IMR-90 (cell line): ENCODE results near the gene SUV39H2. TPM values are rescaled to one million over a fixed set of nuclear protein-coding genes. Genes with fewer than 3 reads are reported as not detected.

Experiments
- ATAC-seq: fragments of 200-7000 bp; cut with Tn5 transposase; 2 replicates; pipeline ENCODE4 v1.9.1; 2020; ENCODE audit warnings: low read depth, mild to moderate bottlenecking, moderate library complexity
- BruUV-seq: library from RNA; stranded (reverse); fragments of 400-500 nt; replicated peaks from 2 replicates; lab custom pipeline; 2021; lab: Mats Ljungman, UMichigan
- CTCF ChIA-PET: fragments of 300-600 bp; formaldehyde crosslinking; extraction: SDS; loops from one replicate; lab custom pipeline; 2021; ENCODE audit warnings: antibody characterized with exemption; lab: Yijun Ruan, JAX
- POLR2A ChIA-PET: fragments of 300-600 bp; sonication (Branson Sonifier 250); formaldehyde crosslinking; loops from one replicate; lab custom pipeline; 2022; ENCODE audit warnings: antibody characterized with exemption; ENCODE audit not compliant: unreplicated experiment; lab: Charles Lee
- DNase-seq: peaks from one replicate; pipeline ENCODE4 v3.0.0; 2013
- H2AFZ ChIP-seq: replicated peaks from 2 replicates; pipeline ENCODE3; 2013; ENCODE audit warnings: low read length, mild to moderate bottlenecking; ENCODE audit not compliant: poor library complexity
- H2AK5ac ChIP-seq: 2 replicates; pipeline ENCODE4 v1.6.1; 2013; ENCODE audit warnings: low read depth, low read length, inconsistent platforms
- H2AK9ac ChIP-seq: replicated peaks from 2 replicates; pipeline ENCODE3; 2013; ENCODE audit warnings: mild to moderate bottlenecking, low read depth, low read length, moderate library complexity; ENCODE audit not compliant: poor library complexity
- H2BK120ac ChIP-seq: 2 replicates; pipeline ENCODE4 v1.6.1; 2013; ENCODE audit warnings: low read depth, low read length, inconsistent platforms
- H2BK15ac ChIP-seq: 3 replicates; pipeline ENCODE4 v1.6.1; 2013; ENCODE audit warnings: low read depth, low read length, inconsistent platforms
- H2BK20ac ChIP-seq: 2 replicates; pipeline ENCODE4 v1.6.1; 2013; ENCODE audit warnings: low read depth, mild to moderate bottlenecking, inconsistent platforms, low read length, moderate library complexity
- H2BK5ac ChIP-seq: 2 replicates; pipeline ENCODE4 v1.6.1; 2013; ENCODE audit warnings: mild to moderate bottlenecking, low read depth, low read length, inconsistent platforms; ENCODE audit not compliant: poor library complexity, severe bottlenecking
- H3K14ac ChIP-seq: replicated peaks from 2 replicates; pipeline ENCODE4 v1.6.1; 2013; ENCODE audit warnings: low read depth, low read length, inconsistent platforms
- H3K18ac ChIP-seq: 2 replicates; pipeline ENCODE4 v1.6.1; 2013; ENCODE audit warnings: low read depth, low read length, control low read depth
- H3K23ac ChIP-seq: 2 replicates; pipeline ENCODE4 v1.6.1; 2013; ENCODE audit warnings: low read depth, low read length, inconsistent platforms
- H3K27ac ChIP-seq: 2 replicates; pipeline ENCODE4 v1.5.1; 2013; ENCODE audit warnings: mild to moderate bottlenecking, control low read depth, low read length; ENCODE audit not compliant: insufficient read depth
- H3K27me3 ChIP-seq: 2 replicates; pipeline ENCODE4 v1.6.1; 2013; ENCODE audit warnings: low read length; ENCODE audit not compliant: control insufficient read depth, insufficient read depth
- H3K36me3 ChIP-seq: 2 replicates; pipeline ENCODE4 v1.6.1; 2013; ENCODE audit warnings: low read length, mixed read lengths; ENCODE audit not compliant: control insufficient read depth, insufficient read depth
- H3K4ac ChIP-seq: 2 replicates; pipeline ENCODE4 v1.6.1; 2013; ENCODE audit warnings: low read depth, low read length, inconsistent platforms
- H3K4me1 ChIP-seq: 2 replicates; pipeline ENCODE4 v1.6.1; 2013; ENCODE audit warnings: low read length, mixed read lengths; ENCODE audit not compliant: control insufficient read depth, insufficient read depth
- H3K4me2 ChIP-seq: 2 replicates; pipeline ENCODE4 v1.6.1; 2013; ENCODE audit warnings: low read depth, mild to moderate bottlenecking, control low read depth, low read length, moderate library complexity
- H3K4me3 ChIP-seq: 2 replicates; pipeline ENCODE4 v1.5.1; 2013; ENCODE audit warnings: low read depth, mild to moderate bottlenecking, control low read depth, low read length, moderate library complexity; ENCODE audit not compliant: insufficient read depth
- H3K56ac ChIP-seq: 2 replicates; pipeline ENCODE4 v1.6.1; 2013; ENCODE audit warnings: low read length, inconsistent platforms; ENCODE audit not compliant: insufficient read depth; ENCODE audit errors: extremely low read depth
- H3K79me1 ChIP-seq, 2 experiments: 2 replicates each; pipeline ENCODE4 v1.6.1; 2013; ENCODE audit warnings: low read length in 2 of 2, inconsistent platforms in 1 of 2, low read depth in 1 of 2
- H3K9ac ChIP-seq: 2 replicates; pipeline ENCODE4 v1.6.1; 2013; ENCODE audit warnings: low read depth, low read length, control low read depth
- H3K9me1 ChIP-seq: 2 replicates; pipeline ENCODE4 v1.6.1; 2013; ENCODE audit warnings: low read length, inconsistent platforms; ENCODE audit not compliant: insufficient read depth
- H3K9me3 ChIP-seq: 2 replicates; pipeline ENCODE4 v1.6.1; 2013; ENCODE audit warnings: low read length; ENCODE audit not compliant: control insufficient read depth, insufficient read depth
- H4K20me1 ChIP-seq: 2 replicates; pipeline ENCODE4 v1.6.1; 2013; ENCODE audit warnings: low read length, inconsistent platforms; ENCODE audit not compliant: insufficient read depth
- H4K5ac ChIP-seq: 2 replicates; pipeline ENCODE4 v1.6.1; 2013; ENCODE audit warnings: mild to moderate bottlenecking, low read depth, low read length, control low read depth
- H4K8ac ChIP-seq, 2 experiments: 2 replicates each; pipeline ENCODE4 v1.6.1; 2013; ENCODE audit warnings: low read depth in 2 of 2, low read length in 2 of 2, control low read depth in 1 of 2, inconsistent platforms in 1 of 2
- H4K91ac ChIP-seq: 2 replicates; pipeline ENCODE4 v1.6.1; 2013; ENCODE audit warnings: low read depth, low read length, inconsistent platforms; ENCODE audit not compliant: insufficient read depth
- BHLHE40 ChIP-seq: fragments of 150-350 bp; IDR thresholded peaks from 2 replicates; pipeline ENCODE4 v1.6.1; 2016; ENCODE audit warnings: mild to moderate bottlenecking, low read depth, low read length
- CHD1 ChIP-seq: IDR thresholded peaks from 2 replicates; pipeline ENCODE4 v1.6.1; 2012; ENCODE audit warnings: low read depth, low read length, improper control_type of control experiment
- MXI1 ChIP-seq: IDR thresholded peaks from 2 replicates; pipeline ENCODE4 v1.6.1; 2012; ENCODE audit warnings: low read depth, mild to moderate bottlenecking, low read length, moderate library complexity, borderline replicate concordance
- POLR2A ChIP-seq: IDR thresholded peaks from 2 replicates; pipeline ENCODE4 v1.6.1; 2012; ENCODE audit warnings: mild to moderate bottlenecking, low read depth, low read length
- RAD21 ChIP-seq: IDR thresholded peaks from 2 replicates; pipeline ENCODE4 v1.6.1; 2012; ENCODE audit warnings: low read length, improper control_type of control experiment
- RCOR1 ChIP-seq: IDR thresholded peaks from 2 replicates; pipeline ENCODE4 v1.6.1; 2012; ENCODE audit warnings: mild to moderate bottlenecking, low read length, improper control_type of control experiment; ENCODE audit not compliant: insufficient replicate concordance
- RFX5 ChIP-seq: IDR thresholded peaks from 2 replicates; pipeline ENCODE4 v1.8.0; 2012; ENCODE audit warnings: low read depth, mild to moderate bottlenecking, low read length, moderate library complexity
- SMC3 ChIP-seq: fragments of 150-350 bp; IDR thresholded peaks from 2 replicates; pipeline ENCODE4 v1.6.1; 2016; ENCODE audit warnings: low read depth, mild to moderate bottlenecking, antibody characterized with exemption, low read length, moderate library complexity
- USF2 ChIP-seq: fragments of 150-350 bp; IDR thresholded peaks from 2 replicates; pipeline ENCODE4 v1.6.1; 2017; ENCODE audit warnings: mild to moderate bottlenecking, antibody characterized with exemption, low read length, low read depth
- WGBS, 2 experiments: methylation state at CpG; one replicate each; pipeline versions ENCODE4 v1.1.5 to v1.1.7; 2013; ENCODE audit warnings: missing lambda C conversion rate in 2 of 2; ENCODE audit not compliant: insufficient read length in 1 of 2; ENCODE audit errors: extremely low coverage in 2 of 2; 5-methylcytosine and 5-hydroxymethylcytosine counted together
- dilution Hi-C: fragments of 300-500 bp; cut with HindIII; formaldehyde crosslinking; loops from one replicate; pipeline ENCODE4 v1.14.3; 2018; ENCODE audit warnings: low sequenced_read_pairs; ENCODE audit not compliant: unreplicated experiment
- in situ Hi-C: fragments of 300-500 bp; cut with MboI; formaldehyde crosslinking; loops from 3 replicates; pipeline ENCODE4 v1.14.3; 2019; ENCODE audit warnings: low sequenced_read_pairs, inconsistent platforms, mixed read lengths
- intact Hi-C: fragments of 100-400 bp; cut with micrococcal nuclease; formaldehyde crosslinking; loops from 2 replicates; pipeline ENCODE4 v1.10.0; 2022
- polyA plus RNA-seq, 3 experiments: library from polyadenylated mRNA; depleted of rRNA; stranded (reverse); fragments of >200 nt; gene quantifications; 2 replicates each; pipeline ENCODE4 v1.2.3, GENCODE V29; 2012; ENCODE audit warnings: low replicate concordance in 1 of 3
- total RNA-seq: library from RNA; depleted of rRNA; stranded (reverse); fragments of >200 nt; gene quantifications from 2 replicates; pipeline ENCODE4 v1.2.3, GENCODE V29; 2012
- TF ChIP-seq, protein P1 (sequence below): conservative IDR thresholded peaks from 2 replicates; pipeline ENCODE4 v1.5.1; 2012; ENCODE audit warnings: mild to moderate bottlenecking, low read depth, low read length, improper control_type of control experiment

The SUV39H2 gene
- total and polyA plus RNA-seq, 2 of the 4 experiments (the other 2 are of a cell fraction), result 5.3 to 14.5 TPM

DNA sequence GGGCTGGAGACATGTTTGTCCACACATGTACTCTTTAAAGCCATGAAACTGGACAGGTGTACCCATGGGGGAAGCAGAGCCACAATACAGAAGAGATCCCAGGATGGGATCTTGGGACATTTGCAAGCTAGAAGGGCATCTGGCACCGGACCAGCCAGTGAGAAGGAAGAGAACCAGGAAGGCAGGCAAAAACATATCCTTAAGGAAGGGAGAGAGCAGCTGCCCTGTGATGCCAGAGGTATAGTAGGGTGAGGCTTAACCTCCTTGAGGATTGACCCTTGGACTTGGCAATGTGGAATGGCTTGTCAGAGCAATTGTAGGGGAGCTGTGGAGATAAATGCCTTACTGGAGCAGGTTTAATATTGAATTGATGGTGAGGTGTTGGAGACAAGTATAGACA, 17.9 kb upstream of the SUV39H2 start:
- peaks cover 7% of the 10 kb centered on the region for H3K9me1 ChIP-seq
- no peak overlapping the region for H2AK9ac ChIP-seq
- peaks cover 3% of the 10 kb centered on the region; the same call in 1 of the 2 replicates for H3K4me1 ChIP-seq
- no peak overlapping the region for H2AK5ac ChIP-seq
- BruUV-seq, result no TSS peak
- no peak for ATAC-seq
- ChIA-PET POLR2A (interaction anchor here (0.6 kb wide), 1 partner anchor 255 kb away, joined by 3 read pairs; no protein-coding TSS in a partner anchor), CTCF (no interaction called here)
- dilution Hi-C loops (no loop called here), intact Hi-C loops (no loop called here), in situ Hi-C loops (no loop called here)
- no peak overlapping the region for H3K56ac ChIP-seq
- no peak for TF ChIP-seq SMC3
- no peak for TF ChIP-seq BHLHE40
- no peak for TF ChIP-seq RAD21
- TF ChIP-seq CHD1, result no peak
- no peak for TF ChIP-seq POLR2A
- TF ChIP-seq, protein P1, sequence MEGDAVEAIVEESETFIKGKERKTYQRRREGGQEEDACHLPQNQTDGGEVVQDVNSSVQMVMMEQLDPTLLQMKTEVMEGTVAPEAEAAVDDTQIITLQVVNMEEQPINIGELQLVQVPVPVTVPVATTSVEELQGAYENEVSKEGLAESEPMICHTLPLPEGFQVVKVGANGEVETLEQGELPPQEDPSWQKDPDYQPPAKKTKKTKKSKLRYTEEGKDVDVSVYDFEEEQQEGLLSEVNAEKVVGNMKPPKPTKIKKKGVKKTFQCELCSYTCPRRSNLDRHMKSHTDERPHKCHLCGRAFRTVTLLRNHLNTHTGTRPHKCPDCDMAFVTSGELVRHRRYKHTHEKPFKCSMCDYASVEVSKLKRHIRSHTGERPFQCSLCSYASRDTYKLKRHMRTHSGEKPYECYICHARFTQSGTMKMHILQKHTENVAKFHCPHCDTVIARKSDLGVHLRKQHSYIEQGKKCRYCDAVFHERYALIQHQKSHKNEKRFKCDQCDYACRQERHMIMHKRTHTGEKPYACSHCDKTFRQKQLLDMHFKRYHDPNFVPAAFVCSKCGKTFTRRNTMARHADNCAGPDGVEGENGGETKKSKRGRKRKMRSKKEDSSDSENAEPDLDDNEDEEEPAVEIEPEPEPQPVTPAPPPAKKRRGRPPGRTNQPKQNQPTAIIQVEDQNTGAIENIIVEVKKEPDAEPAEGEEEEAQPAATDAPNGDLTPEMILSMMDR, result no peak
- no peak for TF ChIP-seq RFX5
- no peak for TF ChIP-seq MXI1
- TF ChIP-seq USF2, result no peak
- no peak for TF ChIP-seq RCOR1
- H2BK120ac ChIP-seq, result no peak overlapping the region
- H3K14ac ChIP-seq, result no peak overlapping the region
- no peak overlapping the region for H2AFZ ChIP-seq
- no peak overlapping the region for H4K8ac ChIP-seq
- H2BK15ac ChIP-seq, result no peak overlapping the region
- WGBS, 2 experiments, result no CpG with 5 or more reads among the region's 1 CpG
- H3K9ac ChIP-seq, result no peak overlapping the region
- no peaks in the 10 kb centered on the region for H3K27me3 ChIP-seq
- H4K5ac ChIP-seq, result no peak overlapping the region
- no peak overlapping the region for H3K18ac ChIP-seq
- H3K4ac ChIP-seq, result no peak overlapping the region
- H4K20me1 ChIP-seq, result no peaks in the 10 kb centered on the region
- no peaks in the 10 kb centered on the region for H3K9me3 ChIP-seq
- H2BK20ac ChIP-seq, result no peak overlapping the region
- H2BK5ac ChIP-seq, result no peak overlapping the region
- no peak for DNase-seq
- no peak overlapping the region for H4K91ac ChIP-seq
- no peaks in the 10 kb centered on the region; a peak in 1 of 4 replicates for H3K79me1 ChIP-seq
- H3K4me2 ChIP-seq, result no peak overlapping the region
- no peak overlapping the region for H3K23ac ChIP-seq
- peaks cover 6% of the 10 kb centered on the region; the same call in 1 of the 2 replicates for H3K36me3 ChIP-seq
- H3K4me3 ChIP-seq, result no peak overlapping the region
- H3K27ac ChIP-seq, result no peak overlapping the region
